ENCODE data around the gene KSR1.

KSR1 gene

GRCh38 chr17:27598337-27599050 lies 142.2 kb downstream of the KSR1 start:
- no peak for DNase-seq
- no peak overlapping the region for H3K4me2 ChIP-seq (ENCODE audit: low read length)
- no peaks in the 10 kb centered on the region for H3K36me3 ChIP-seq (ENCODE audit: control insufficient read depth, insufficient read depth, low read length)
- no peak overlapping the region for H4K8ac ChIP-seq (ENCODE audit: low read depth, low read length)
- no peak overlapping the region for H2BK15ac ChIP-seq (replicated peaks; ENCODE audit: low read depth)
- H3K4ac ChIP-seq (ENCODE audit: low read depth, low read length): no peak overlapping the region
- no peak overlapping the region for H3K4me3 ChIP-seq (ENCODE audit: low read length)
- no peaks in the 10 kb centered on the region for H3K4me1 ChIP-seq (ENCODE audit: control insufficient read depth, low read depth, low read length)
- no peak overlapping the region for H3K9ac ChIP-seq (ENCODE audit: low read length)
- no peak overlapping the region for H4K5ac ChIP-seq (ENCODE audit: low read length)
- no peak overlapping the region for H3K56ac ChIP-seq (ENCODE audit: low read length)
- H3K27me3 ChIP-seq (ENCODE audit: insufficient read depth, low read length, poor library complexity): no peaks in the 10 kb centered on the region
- H3K79me2 ChIP-seq (ENCODE audit: control insufficient read depth, insufficient read depth, low read length): no peaks in the 10 kb centered on the region
- no CpG with 5 or more reads among the region's 17 CpGs for WGBS (ENCODE audit: extremely low coverage, insufficient coverage, low lambda C conversion rate)
- no peak overlapping the region for H3K23ac ChIP-seq (ENCODE audit: low read length)
- no peak overlapping the region for H3K18ac ChIP-seq (ENCODE audit: low read length)
- no peak overlapping the region for H2AK5ac ChIP-seq (ENCODE audit: low read length)
- H2BK5ac ChIP-seq (ENCODE audit: low read length): no peak overlapping the region
- no peak overlapping the region for H2BK120ac ChIP-seq (ENCODE audit: low read depth, low read length)
- no peak overlapping the region for H3K27ac ChIP-seq (ENCODE audit: low read depth, low read length)
- H3K79me1 ChIP-seq (ENCODE audit: low read length): no peaks in the 10 kb centered on the region

DNA sequence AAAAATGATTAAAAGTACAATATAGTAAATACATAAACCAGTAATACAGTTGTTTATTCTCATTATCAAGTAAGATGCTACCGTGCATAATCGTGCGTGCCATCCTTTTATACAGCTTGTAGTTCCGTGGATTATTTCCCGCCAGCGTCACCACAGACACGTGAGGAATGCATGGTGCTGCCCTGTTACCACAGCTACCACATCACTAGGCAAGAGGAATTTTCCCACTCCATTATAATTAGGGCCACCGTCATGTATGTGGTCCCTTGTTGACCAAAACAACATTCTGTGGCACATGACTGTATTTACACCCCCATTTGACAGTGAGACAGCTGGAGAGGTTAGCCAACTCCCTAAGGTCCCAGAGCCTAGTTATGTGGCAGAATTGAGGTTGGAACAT lies 144.2 kb downstream of the KSR1 start:
- no peak overlapping the region for H3K9ac ChIP-seq (ENCODE audit: low read length)
- H3K36me3 ChIP-seq (ENCODE audit: control insufficient read depth, insufficient read depth, low read length): no peaks in the 10 kb centered on the region
- H4K5ac ChIP-seq (ENCODE audit: low read length): no peak overlapping the region
- no peak overlapping the region for H2AK5ac ChIP-seq (ENCODE audit: low read length)
- H4K8ac ChIP-seq (ENCODE audit: low read depth, low read length): no peak overlapping the region
- H3K79me2 ChIP-seq (ENCODE audit: control insufficient read depth, insufficient read depth, low read length): no peaks in the 10 kb centered on the region
- no peak overlapping the region for H3K23ac ChIP-seq (ENCODE audit: low read length)
- no peak overlapping the region for H3K56ac ChIP-seq (ENCODE audit: low read length)
- no peak overlapping the region for H2BK120ac ChIP-seq (ENCODE audit: low read depth, low read length)
- no peaks in the 10 kb centered on the region for H3K79me1 ChIP-seq (ENCODE audit: low read length)
- no peak overlapping the region for H2BK15ac ChIP-seq (replicated peaks; ENCODE audit: low read depth)
- no peak overlapping the region for H3K18ac ChIP-seq (ENCODE audit: low read length)
- no peak overlapping the region for H3K4ac ChIP-seq (ENCODE audit: low read depth, low read length)
- H3K4me1 ChIP-seq (ENCODE audit: control insufficient read depth, low read depth, low read length): no peaks in the 10 kb centered on the region
- H3K27ac ChIP-seq (ENCODE audit: low read depth, low read length): no peak overlapping the region
- no peak overlapping the region for H2BK5ac ChIP-seq (ENCODE audit: low read length)
- H3K27me3 ChIP-seq (ENCODE audit: insufficient read depth, low read length, poor library complexity): no peaks in the 10 kb centered on the region
- DNase-seq: no peak
- H3K4me3 ChIP-seq (ENCODE audit: low read length): no peak overlapping the region
- no peak overlapping the region for H3K4me2 ChIP-seq (ENCODE audit: low read length)
- WGBS (ENCODE audit: extremely low coverage, insufficient coverage, low lambda C conversion rate): no CpG with 5 or more reads among the region's 8 CpGs

DNA sequence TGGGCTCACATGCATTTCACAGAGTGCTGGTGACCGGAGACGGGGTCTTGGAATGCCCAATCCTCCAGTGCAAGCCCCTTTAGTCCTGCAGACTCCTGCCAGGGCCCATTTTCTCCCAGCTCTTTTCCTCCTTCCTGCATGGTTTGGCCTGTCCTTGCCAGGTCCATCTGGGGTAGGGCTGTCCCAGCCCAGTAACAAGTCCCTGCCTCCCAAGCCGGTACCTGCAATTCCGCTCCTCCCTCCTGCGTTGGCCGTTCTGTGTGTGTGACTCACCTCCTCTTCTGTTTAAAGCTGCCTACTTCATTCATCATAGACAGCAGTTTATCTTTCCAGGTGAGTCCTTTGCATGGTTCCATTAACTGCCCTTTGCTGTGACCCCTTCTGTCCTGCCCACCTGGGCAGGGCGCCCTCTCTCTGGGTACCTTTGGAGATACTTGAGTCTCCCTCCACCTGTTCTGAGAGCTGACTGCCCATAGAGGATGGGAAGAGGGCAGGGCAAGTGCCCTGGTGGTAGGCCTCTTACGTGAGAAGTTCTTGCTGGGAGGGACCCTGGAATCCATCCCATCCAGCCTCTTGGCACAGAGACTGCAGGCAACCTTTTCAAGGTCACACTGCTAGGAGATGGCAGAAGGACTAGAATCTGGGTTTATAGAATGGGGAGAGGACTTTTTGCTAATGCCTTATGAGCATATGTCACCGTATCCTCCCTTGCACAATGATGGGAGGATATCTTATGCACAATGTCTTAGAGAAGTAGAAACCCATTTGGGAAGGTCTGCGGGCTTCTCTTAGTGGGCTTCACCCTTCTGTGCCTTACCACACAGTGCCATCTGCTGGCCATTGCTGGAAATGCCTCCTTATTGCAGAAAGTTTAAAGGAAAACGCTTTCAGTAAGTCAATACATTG lies 145.1 kb downstream of the KSR1 start:
- H3K18ac ChIP-seq (ENCODE audit: low read length): no peak overlapping the region
- no peak overlapping the region for H2AK5ac ChIP-seq (ENCODE audit: low read length)
- H3K4me2 ChIP-seq (ENCODE audit: low read length): no peak overlapping the region
- no peak overlapping the region for H3K56ac ChIP-seq (ENCODE audit: low read length)
- no peaks in the 10 kb centered on the region for H3K79me2 ChIP-seq (ENCODE audit: control insufficient read depth, insufficient read depth, low read length)
- no peak overlapping the region for H3K4me3 ChIP-seq (ENCODE audit: low read length)
- no peak overlapping the region for H4K5ac ChIP-seq (ENCODE audit: low read length)
- H2BK5ac ChIP-seq (ENCODE audit: low read length): no peak overlapping the region
- H3K23ac ChIP-seq (ENCODE audit: low read length): no peak overlapping the region
- H2BK15ac ChIP-seq (replicated peaks; ENCODE audit: low read depth): no peak overlapping the region
- no peak overlapping the region for H3K27ac ChIP-seq (ENCODE audit: low read depth, low read length)
- DNase-seq: peak; percentile 78
- H2BK120ac ChIP-seq (ENCODE audit: low read depth, low read length): no peak overlapping the region
- no peak overlapping the region for H4K8ac ChIP-seq (ENCODE audit: low read depth, low read length)
- no CpG with 5 or more reads among the region's 11 CpGs for WGBS (ENCODE audit: extremely low coverage, insufficient coverage, low lambda C conversion rate)
- no peaks in the 10 kb centered on the region for H3K27me3 ChIP-seq (ENCODE audit: insufficient read depth, low read length, poor library complexity)
- H3K36me3 ChIP-seq (ENCODE audit: control insufficient read depth, insufficient read depth, low read length): no peaks in the 10 kb centered on the region
- no peak overlapping the region for H3K9ac ChIP-seq (ENCODE audit: low read length)
- no peak overlapping the region for H3K4ac ChIP-seq (ENCODE audit: low read depth, low read length)
- no peaks in the 10 kb centered on the region for H3K79me1 ChIP-seq (ENCODE audit: low read length)
- no peaks in the 10 kb centered on the region for H3K4me1 ChIP-seq (ENCODE audit: control insufficient read depth, low read depth, low read length)

GRCh38 chr17:27601975-27602302 lies 145.7 kb downstream of the KSR1 start:
- no peaks in the 10 kb centered on the region for H3K79me1 ChIP-seq (ENCODE audit: low read length)
- H3K79me2 ChIP-seq (ENCODE audit: control insufficient read depth, insufficient read depth, low read length): no peaks in the 10 kb centered on the region
- H3K27ac ChIP-seq (ENCODE audit: low read depth, low read length): no peak overlapping the region
- no peak overlapping the region for H3K23ac ChIP-seq (ENCODE audit: low read length)
- no peak overlapping the region for H3K9ac ChIP-seq (ENCODE audit: low read length)
- no peak overlapping the region for H4K8ac ChIP-seq (ENCODE audit: low read depth, low read length)
- no peaks in the 10 kb centered on the region for H3K36me3 ChIP-seq (ENCODE audit: control insufficient read depth, insufficient read depth, low read length)
- no peak overlapping the region for H3K4ac ChIP-seq (ENCODE audit: low read depth, low read length)
- H3K4me1 ChIP-seq (ENCODE audit: control insufficient read depth, low read depth, low read length): no peaks in the 10 kb centered on the region
- no peak for DNase-seq
- H3K18ac ChIP-seq (ENCODE audit: low read length): no peak overlapping the region
- H2BK5ac ChIP-seq (ENCODE audit: low read length): no peak overlapping the region
- WGBS (ENCODE audit: extremely low coverage, insufficient coverage, low lambda C conversion rate): no CpG with 5 or more reads among the region's 2 CpGs
- H3K4me3 ChIP-seq (ENCODE audit: low read length): no peak overlapping the region
- no peaks in the 10 kb centered on the region for H3K27me3 ChIP-seq (ENCODE audit: insufficient read depth, low read length, poor library complexity)
- no peak overlapping the region for H2BK120ac ChIP-seq (ENCODE audit: low read depth, low read length)
- H4K5ac ChIP-seq (ENCODE audit: low read length): no peak overlapping the region
- H2AK5ac ChIP-seq (ENCODE audit: low read length): no peak overlapping the region
- no peak overlapping the region for H2BK15ac ChIP-seq (replicated peaks; ENCODE audit: low read depth)
- H3K56ac ChIP-seq (ENCODE audit: low read length): no peak overlapping the region
- no peak overlapping the region for H3K4me2 ChIP-seq (ENCODE audit: low read length)

DNA sequence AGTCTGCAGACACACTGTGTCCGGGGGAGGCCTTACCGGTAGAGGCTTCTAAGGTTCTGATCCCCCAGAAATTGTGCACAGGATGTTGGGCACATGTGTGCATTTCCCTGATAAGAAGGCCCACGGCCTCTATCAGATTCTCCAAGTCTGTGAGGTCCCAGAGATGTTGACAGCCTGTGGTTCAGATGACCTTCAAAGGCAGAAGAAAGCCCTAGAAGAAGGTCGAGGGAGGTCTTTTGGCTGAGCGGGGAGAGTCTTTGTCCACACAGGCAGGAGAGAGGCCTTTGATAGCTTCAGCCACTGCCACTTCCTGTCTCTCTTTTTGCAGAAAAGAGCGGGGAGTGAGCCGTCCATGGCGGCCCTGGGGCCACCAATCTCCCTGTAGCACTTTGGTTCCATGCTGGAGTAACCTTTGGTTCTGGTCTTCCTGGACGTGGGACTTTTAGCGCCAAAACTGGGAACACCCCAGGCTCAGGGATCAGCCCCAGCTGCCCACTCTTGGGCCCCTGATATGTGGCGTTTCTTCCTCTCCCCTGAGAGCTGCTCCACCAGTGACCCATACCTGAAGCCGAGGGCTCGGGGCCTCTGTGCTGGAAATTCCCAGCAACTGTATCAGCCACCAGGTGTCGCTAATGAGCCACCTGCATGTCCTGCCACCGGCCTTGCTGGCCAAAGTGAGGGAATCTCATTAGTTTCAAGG lies 146.6 kb downstream of the KSR1 start:
- no peak overlapping the region for H3K4me2 ChIP-seq (ENCODE audit: low read length)
- no peak overlapping the region for H3K27ac ChIP-seq (ENCODE audit: low read depth, low read length)
- H2BK5ac ChIP-seq (ENCODE audit: low read length): no peak overlapping the region
- no peak overlapping the region for H4K5ac ChIP-seq (ENCODE audit: low read length)
- H3K4me3 ChIP-seq (ENCODE audit: low read length): no peak overlapping the region
- H4K8ac ChIP-seq (ENCODE audit: low read depth, low read length): no peak overlapping the region
- no peak overlapping the region for H3K4ac ChIP-seq (ENCODE audit: low read depth, low read length)
- H3K27me3 ChIP-seq (ENCODE audit: insufficient read depth, low read length, poor library complexity): no peaks in the 10 kb centered on the region
- DNase-seq: peak; percentile 83
- no peak overlapping the region for H2BK120ac ChIP-seq (ENCODE audit: low read depth, low read length)
- no peak overlapping the region for H3K56ac ChIP-seq (ENCODE audit: low read length)
- no peak overlapping the region for H2AK5ac ChIP-seq (ENCODE audit: low read length)
- no peaks in the 10 kb centered on the region for H3K79me1 ChIP-seq (ENCODE audit: low read length)
- no peak overlapping the region for H3K18ac ChIP-seq (ENCODE audit: low read length)
- no peak overlapping the region for H3K23ac ChIP-seq (ENCODE audit: low read length)
- no CpG with 5 or more reads among the region's 15 CpGs for WGBS (ENCODE audit: extremely low coverage, insufficient coverage, low lambda C conversion rate)
- no peak overlapping the region for H2BK15ac ChIP-seq (replicated peaks; ENCODE audit: low read depth)
- no peaks in the 10 kb centered on the region for H3K79me2 ChIP-seq (ENCODE audit: control insufficient read depth, insufficient read depth, low read length)
- no peak overlapping the region for H3K9ac ChIP-seq (ENCODE audit: low read length)
- H3K4me1 ChIP-seq (ENCODE audit: control insufficient read depth, low read depth, low read length): no peaks in the 10 kb centered on the region
- H3K36me3 ChIP-seq (ENCODE audit: control insufficient read depth, insufficient read depth, low read length): peaks cover 2% of the 10 kb centered on the region
